ENCODE measurements around the gene NOTCH2NLA.
"Not testable (repeated sequence)": the region's sequence is repeated elsewhere in the genome, so short reads cannot be mapped to it uniquely, and the experiment has no call there.

Gene NOTCH2NLA

GRCh38 chr1:146228710-146229477 is at the start of gene NOTCH2NLA:
NOTCH2NLA (minus strand) TSS chr1:146229021; CDS start chr1:146189337, 39,684 bp downstream.
- not testable (repeated sequence) for DNase-seq

- DNase-seq: not testable (repeated sequence)
Observed at GRCh38 chr1:146278346-146278745, 49.5 kb upstream of the NOTCH2NLA start.

- not testable (repeated sequence) for DNase-seq
Observed at GRCh38 chr1:146277087-146277486, 48.3 kb upstream of the NOTCH2NLA start.

GRCh38 chr1:146274083-146274482 is 45.3 kb upstream of the NOTCH2NLA start:
- DNase-seq: not testable (repeated sequence)

GRCh38 chr1:146273194-146273593 is 44.4 kb upstream of the NOTCH2NLA start:
- DNase-seq: not testable (repeated sequence)

GRCh38 chr1:146272734-146273133 is 43.9 kb upstream of the NOTCH2NLA start:
- DNase-seq: not testable (repeated sequence)

GRCh38 chr1:146271977-146272376 is 43.2 kb upstream of the NOTCH2NLA start:
- not testable (repeated sequence) for DNase-seq

GRCh38 chr1:146270129-146270528 is 41.3 kb upstream of the NOTCH2NLA start:
- not testable (repeated sequence) for DNase-seq

- DNase-seq: not testable (repeated sequence)
Observed at GRCh38 chr1:146266179-146266748, 37.4 kb upstream of the NOTCH2NLA start.

GRCh38 chr1:146264761-146265160 is 35.9 kb upstream of the NOTCH2NLA start:
- DNase-seq: not testable (repeated sequence)

- not testable (repeated sequence) for DNase-seq
Observed at GRCh38 chr1:146260006-146260730, 31.3 kb upstream of the NOTCH2NLA start.

GRCh38 chr1:146257992-146258552 is 29.3 kb upstream of the NOTCH2NLA start:
- DNase-seq: not testable (repeated sequence)

GRCh38 chr1:146254569-146255197 is 25.9 kb upstream of the NOTCH2NLA start:
- DNase-seq: not testable (repeated sequence)

GRCh38 chr1:146253249-146253855 is 24.5 kb upstream of the NOTCH2NLA start:
- not testable (repeated sequence) for DNase-seq

- not testable (repeated sequence) for DNase-seq
Observed at GRCh38 chr1:146251523-146251922, 22.7 kb upstream of the NOTCH2NLA start.

GRCh38 chr1:146248643-146249042 is 19.8 kb upstream of the NOTCH2NLA start:
- DNase-seq: not testable (repeated sequence)

GRCh38 chr1:146236626-146237025 is 7.8 kb upstream of the NOTCH2NLA start:
- DNase-seq: not testable (repeated sequence)

GRCh38 chr1:146236026-146236601 is 7.3 kb upstream of the NOTCH2NLA start:
- not testable (repeated sequence) for DNase-seq

GRCh38 chr1:146228144-146228682 is 608 bp downstream of the NOTCH2NLA start:
- not testable (repeated sequence) for DNase-seq

GRCh38 chr1:146174531-146174930 is 54.3 kb downstream of the NOTCH2NLA start:
- not testable (repeated sequence) for DNase-seq

- not testable (repeated sequence) for DNase-seq
Observed at GRCh38 chr1:146167740-146168139, 61.1 kb downstream of the NOTCH2NLA start.

Measured in NCI-H1105 treated with DMSO at 0.1 percent for 48 hours (cell line).